Measurements from ENCODE around the gene GALNT16. TPM values are rescaled to one million over a fixed set of nuclear protein-coding genes. Genes with fewer than 3 reads are reported as not detected.

The GALNT16 gene
- polyA plus RNA-seq, 1 experiment, result 1.7 TPM

GRCh38 chr14:69318901-69319475, 59.0 kb downstream of the GALNT16 start:
- POLR2A ChIA-PET, result no interaction called here
- DNase-seq (ENCODE audit: low read depth), result no peak
- TF ChIP-seq, protein P1, sequence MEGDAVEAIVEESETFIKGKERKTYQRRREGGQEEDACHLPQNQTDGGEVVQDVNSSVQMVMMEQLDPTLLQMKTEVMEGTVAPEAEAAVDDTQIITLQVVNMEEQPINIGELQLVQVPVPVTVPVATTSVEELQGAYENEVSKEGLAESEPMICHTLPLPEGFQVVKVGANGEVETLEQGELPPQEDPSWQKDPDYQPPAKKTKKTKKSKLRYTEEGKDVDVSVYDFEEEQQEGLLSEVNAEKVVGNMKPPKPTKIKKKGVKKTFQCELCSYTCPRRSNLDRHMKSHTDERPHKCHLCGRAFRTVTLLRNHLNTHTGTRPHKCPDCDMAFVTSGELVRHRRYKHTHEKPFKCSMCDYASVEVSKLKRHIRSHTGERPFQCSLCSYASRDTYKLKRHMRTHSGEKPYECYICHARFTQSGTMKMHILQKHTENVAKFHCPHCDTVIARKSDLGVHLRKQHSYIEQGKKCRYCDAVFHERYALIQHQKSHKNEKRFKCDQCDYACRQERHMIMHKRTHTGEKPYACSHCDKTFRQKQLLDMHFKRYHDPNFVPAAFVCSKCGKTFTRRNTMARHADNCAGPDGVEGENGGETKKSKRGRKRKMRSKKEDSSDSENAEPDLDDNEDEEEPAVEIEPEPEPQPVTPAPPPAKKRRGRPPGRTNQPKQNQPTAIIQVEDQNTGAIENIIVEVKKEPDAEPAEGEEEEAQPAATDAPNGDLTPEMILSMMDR (IDR thresholded peaks at IDR 0.05; ENCODE audit: insufficient read depth, low read depth, low read length), result no peak
- H3K4me3 ChIP-seq (ENCODE audit: low read depth, low read length), result no peak overlapping the region
- H3K36me3 ChIP-seq (ENCODE audit: control insufficient read depth, insufficient read depth, low read length), result no peaks in the 10 kb centered on the region
- no peaks in the 10 kb centered on the region for H3K27me3 ChIP-seq (ENCODE audit: control insufficient read depth, insufficient read depth, low read length)
- CTCF ChIA-PET, result interaction anchor here (0.6 to 1.3 kb wide), 4 partner anchors 25 to 97 kb away, joined by 3 read pairs; no protein-coding TSS in a partner anchor

GRCh38 chr14:69319911-69320310, 60.0 kb downstream of the GALNT16 start:
- ChIA-PET POLR2A (no interaction called here), CTCF (interaction anchor here (1.1 kb wide), 1 partner anchor 24 kb away, joined by 3 read pairs; no protein-coding TSS in a partner anchor)
- TF ChIP-seq, protein P1 (IDR thresholded peaks at IDR 0.05; ENCODE audit: insufficient read depth, low read depth, low read length), result no peak

GRCh38 chr14:69320581-69321365, 60.8 kb downstream of the GALNT16 start:
- Histone ChIP-seq H3K4me3 (ENCODE audit: low read depth, low read length) (no peak overlapping the region), H3K36me3 (ENCODE audit: control insufficient read depth, insufficient read depth, low read length) (no peaks in the 10 kb centered on the region), H3K27me3 (ENCODE audit: control insufficient read depth, insufficient read depth, low read length) (no peaks in the 10 kb centered on the region)
- TF ChIP-seq, protein P1 (IDR thresholded peaks at IDR 0.05; ENCODE audit: insufficient read depth, low read depth, low read length), result no peak
- CTCF ChIA-PET, result interaction anchor here (1.5 kb wide), 2 partner anchors 15 to 26 kb away, joined by 3 to 6 read pairs; no protein-coding TSS in a partner anchor
- POLR2A ChIA-PET, result interaction anchor here (0.6 kb wide), 1 partner anchor 442 kb away, joined by 6 read pairs; no protein-coding TSS in a partner anchor
- no peak for DNase-seq (ENCODE audit: low read depth)

More at GRCh38 chr14:69319911-69320310, 60.0 kb downstream of the GALNT16 start:
- no peak for DNase-seq (ENCODE audit: low read depth)
- Histone ChIP-seq H3K27me3 (ENCODE audit: control insufficient read depth, insufficient read depth, low read length) (no peaks in the 10 kb centered on the region), H3K36me3 (ENCODE audit: control insufficient read depth, insufficient read depth, low read length) (no peaks in the 10 kb centered on the region), H3K4me3 (ENCODE audit: low read depth, low read length) (no peak overlapping the region)

- H3K36me3 ChIP-seq (ENCODE audit: control insufficient read depth, insufficient read depth, low read length), result no peaks in the 10 kb centered on the region
These were observed 61.8 kb downstream of the GALNT16 start for GRCh38 chr14:69321601-69322330.

More at GRCh38 chr14:69321601-69322330, 61.8 kb downstream of the GALNT16 start:
- POLR2A ChIA-PET, result no interaction called here
- peaks cover 4% of the 10 kb centered on the region; the same call in 1 of the 2 replicates for H3K27me3 ChIP-seq (ENCODE audit: control insufficient read depth, insufficient read depth, low read length)
- no peak for DNase-seq (ENCODE audit: low read depth)
- CTCF ChIA-PET, result interaction anchor here (1.0 to 1.5 kb wide), 3 partner anchors 14 to 79 kb away, joined by 3 to 6 read pairs (median 3); no protein-coding TSS in a partner anchor
- H3K4me3 ChIP-seq (ENCODE audit: low read depth, low read length), result no peak overlapping the region
- TF ChIP-seq, protein P1 (IDR thresholded peaks at IDR 0.05; ENCODE audit: insufficient read depth, low read depth, low read length), result no peak

Measured in BJ (cell line).